Smooth muscle cell (in vitro differentiated cells): ENCODE results near the gene ZNF467. TPM values are rescaled to one million over a fixed set of nuclear protein-coding genes. Genes with fewer than 3 reads are reported as not detected.

Experiments
- DNase-seq: peaks from one replicate; lab custom pipeline; 2025; ENCODE audit not compliant: unreplicated experiment; lab: John Stamatoyannopoulos, UW
- H2AFZ ChIP-seq: fragments of 200-600 bp; sonication (generic); 2 replicates; pipeline ENCODE4 v1.6.0; 2016; ENCODE audit warnings: antibody characterized with exemption, low read depth, mild to moderate bottlenecking
- H3F3A ChIP-seq: fragments of 200-600 bp; sonication (generic); 2 replicates; pipeline ENCODE4 v1.6.0; 2017; ENCODE audit warnings: antibody characterized with exemption, low read depth
- H3K27ac ChIP-seq: fragments of 200-600 bp; sonication (generic); 2 replicates; pipeline ENCODE4 v1.5.1; 2016; ENCODE audit warnings: low read depth, mild to moderate bottlenecking
- H3K27me3 ChIP-seq: fragments of 200-600 bp; sonication (generic); 2 replicates; pipeline ENCODE4 v1.6.1; 2016; ENCODE audit warnings: low read depth, mild to moderate bottlenecking
- H3K36me3 ChIP-seq: fragments of 200-600 bp; sonication (generic); 2 replicates; pipeline ENCODE4 v1.5.1; 2016; ENCODE audit warnings: low read depth
- H3K4me1 ChIP-seq: fragments of 200-600 bp; sonication (generic); 2 replicates; pipeline ENCODE4 v1.5.1; 2016; ENCODE audit warnings: low read depth
- H3K4me2 ChIP-seq: fragments of 200-600 bp; sonication (generic); 2 replicates; pipeline ENCODE4 v1.6.0; 2016; ENCODE audit warnings: mild to moderate bottlenecking
- H3K4me3 ChIP-seq: fragments of 200-600 bp; sonication (generic); 2 replicates; pipeline ENCODE4 v1.5.1; 2016; ENCODE audit warnings: mild to moderate bottlenecking
- H3K79me2 ChIP-seq: fragments of 200-600 bp; sonication (generic); 2 replicates; pipeline ENCODE4 v1.6.0; 2016; ENCODE audit warnings: low read depth, mild to moderate bottlenecking
- H3K9ac ChIP-seq: fragments of 200-600 bp; sonication (generic); 2 replicates; pipeline ENCODE4 v1.6.0; 2016; ENCODE audit warnings: low read depth
- H3K9me3 ChIP-seq: fragments of 200-600 bp; sonication (generic); replicated peaks from 2 replicates; pipeline ENCODE4 v1.5.1; 2016; ENCODE audit warnings: low read depth
- H4K20me1 ChIP-seq: fragments of 200-600 bp; sonication (generic); 2 replicates; pipeline ENCODE4 v1.6.0; 2016; ENCODE audit warnings: low read depth
- CTCF ChIP-seq: fragments of 200-600 bp; sonication (generic); IDR thresholded peaks from 2 replicates; pipeline ENCODE4 v1.5.1; 2017; ENCODE audit warnings: borderline replicate concordance, mild to moderate bottlenecking, antibody characterized with exemption; ENCODE audit not compliant: insufficient read depth, poor library complexity, severe bottlenecking
- WGBS: methylation state at CpG from one replicate; pipeline ENCODE4 v1.1.7; 2016; ENCODE audit warnings: low lambda C conversion rate; 5-methylcytosine and 5-hydroxymethylcytosine counted together
- polyA plus RNA-seq: library from polyadenylated mRNA; unstranded; fragments of >200 nt; fragmentation: Nextera tagmentation; extraction: Ambion mirVana; gene quantifications from 2 replicates; pipeline ENCODE4 v1.2.1, GENCODE V29; 2016
- total RNA-seq: library from RNA; depleted of rRNA; stranded (reverse); fragments of >200 nt; gene quantifications from 2 replicates; pipeline ENCODE4 v1.2.3, GENCODE V29; 2014

ZNF467 gene
- total and polyA plus RNA-seq, 2 experiments from 2014 or later = 2.0 to 8.2 TPM

GRCh38 chr7:149722356-149722957 is 50.9 kb downstream of the ZNF467 start:
- no peak overlapping the region for H2AFZ ChIP-seq

GRCh38 chr7:149721084-149721601 is 52.2 kb downstream of the ZNF467 start:
- no peaks in the 10 kb centered on the region for H3K9me3 ChIP-seq
- TF ChIP-seq CTCF = no peak
- H3F3A ChIP-seq = no peaks in the 10 kb centered on the region
- no peaks in the 10 kb centered on the region for H3K4me1 ChIP-seq
- no peaks in the 10 kb centered on the region for H3K27me3 ChIP-seq
- no peak overlapping the region for H2AFZ ChIP-seq
- no peak overlapping the region for H3K4me3 ChIP-seq
- no peak overlapping the region for H3K4me2 ChIP-seq
- no peak for DNase-seq
- peaks cover 17% of the 10 kb centered on the region for H3K79me2 ChIP-seq
- no peak overlapping the region for H3K27ac ChIP-seq
- H4K20me1 ChIP-seq = peaks cover 13% of the 10 kb centered on the region
- 95% methylated on average over 16 of the region's 16 CpGs for whole genome bisulfite sequencing
- no peaks in the 10 kb centered on the region for H3K36me3 ChIP-seq
- no peak overlapping the region for H3K9ac ChIP-seq

More at GRCh38 chr7:149722356-149722957, 50.9 kb downstream of the ZNF467 start:
- TF ChIP-seq CTCF = no peak
- Histone ChIP-seq H3K4me3 (no peak overlapping the region), H3K9ac (no peak overlapping the region), H3K79me2 (peaks cover 8% of the 10 kb centered on the region), H3K27ac (no peak overlapping the region), H3K27me3 (no peaks in the 10 kb centered on the region), H3K9me3 (no peaks in the 10 kb centered on the region), H4K20me1 (peaks cover 13% of the 10 kb centered on the region), H3K4me2 (no peak overlapping the region), H3F3A (no peaks in the 10 kb centered on the region), H3K36me3 (no peaks in the 10 kb centered on the region), H3K4me1 (no peaks in the 10 kb centered on the region)
- WGBS = 99% methylated on average over 19 of the region's 20 CpGs
- DNase-seq = no peak

GRCh38 chr7:149720372-149721083 is 52.9 kb downstream of the ZNF467 start:
- peaks cover under 1% of the 10 kb centered on the region for H3F3A ChIP-seq
- peaks cover 4% of the 10 kb centered on the region for H3K4me1 ChIP-seq
- no peak overlapping the region for H2AFZ ChIP-seq
- no peaks in the 10 kb centered on the region for H3K9me3 ChIP-seq
- DNase-seq = no peak
- H3K27me3 ChIP-seq = no peaks in the 10 kb centered on the region
- no peak overlapping the region for H3K4me3 ChIP-seq
- H3K9ac ChIP-seq = no peak overlapping the region
- peaks cover 17% of the 10 kb centered on the region for H3K79me2 ChIP-seq
- peaks cover 13% of the 10 kb centered on the region for H4K20me1 ChIP-seq
- no peak overlapping the region for H3K27ac ChIP-seq
- TF ChIP-seq CTCF = no peak
- H3K36me3 ChIP-seq = no peaks in the 10 kb centered on the region
- no peak overlapping the region for H3K4me2 ChIP-seq
- 89% methylated on average over 22 of the region's 22 CpGs for WGBS
